ENCODE data around the gene ACSBG1.

Gene ACSBG1

DNA sequence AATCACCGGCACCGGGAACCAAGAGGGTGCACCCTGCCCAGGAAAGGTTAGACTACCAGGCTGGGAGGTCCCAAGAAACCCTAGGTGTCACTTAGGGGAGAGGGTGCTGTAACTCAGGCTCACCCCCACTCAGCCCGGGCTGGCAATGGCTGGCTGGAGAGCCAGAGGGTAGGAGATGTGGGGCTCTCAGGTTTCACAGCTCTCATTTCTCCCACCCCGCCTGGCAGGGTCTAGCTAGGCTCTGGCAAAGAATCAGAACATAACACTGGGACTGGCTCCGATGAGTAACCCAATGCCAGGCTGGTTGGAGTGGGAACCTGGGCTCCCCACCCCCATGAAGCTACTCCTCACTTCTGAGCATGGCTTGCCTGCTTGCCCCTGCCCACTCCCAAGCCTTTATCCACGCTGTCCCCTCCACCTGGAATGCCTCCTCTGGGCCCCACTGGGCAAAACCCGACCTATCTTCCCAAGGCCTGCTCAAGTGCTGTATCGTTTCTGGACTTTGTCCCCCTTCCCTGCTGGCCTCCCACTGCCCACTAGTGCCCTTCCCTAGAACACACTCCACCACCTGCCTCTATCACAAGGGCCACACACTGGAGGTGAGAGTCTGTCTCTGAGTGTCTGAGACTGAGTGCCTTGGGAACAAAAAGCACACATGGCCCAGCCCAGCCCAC is 105.2 kb downstream of the ACSBG1 start:
- DNase-seq = no peak

DNA sequence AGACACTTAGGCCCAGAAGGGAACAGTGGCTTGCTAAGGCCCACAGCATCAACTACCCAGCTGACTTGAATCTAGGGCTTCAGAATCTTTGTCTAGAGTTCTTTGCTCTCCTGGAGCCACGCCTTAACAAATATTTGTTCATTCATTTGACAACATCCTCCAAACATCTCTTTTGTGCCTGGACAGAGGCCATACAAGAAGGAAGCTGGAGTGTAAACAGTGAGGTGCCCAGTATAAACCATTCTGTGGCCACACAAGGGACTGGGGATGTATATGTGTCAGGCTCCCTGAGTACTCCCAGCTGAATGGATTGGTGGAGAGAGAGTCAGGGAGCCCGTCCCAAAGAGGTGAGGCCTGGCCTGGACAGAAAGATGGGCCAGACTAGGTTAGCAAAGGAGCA is 106.5 kb downstream of the ACSBG1 start:
- no peak for DNase-seq

DNA sequence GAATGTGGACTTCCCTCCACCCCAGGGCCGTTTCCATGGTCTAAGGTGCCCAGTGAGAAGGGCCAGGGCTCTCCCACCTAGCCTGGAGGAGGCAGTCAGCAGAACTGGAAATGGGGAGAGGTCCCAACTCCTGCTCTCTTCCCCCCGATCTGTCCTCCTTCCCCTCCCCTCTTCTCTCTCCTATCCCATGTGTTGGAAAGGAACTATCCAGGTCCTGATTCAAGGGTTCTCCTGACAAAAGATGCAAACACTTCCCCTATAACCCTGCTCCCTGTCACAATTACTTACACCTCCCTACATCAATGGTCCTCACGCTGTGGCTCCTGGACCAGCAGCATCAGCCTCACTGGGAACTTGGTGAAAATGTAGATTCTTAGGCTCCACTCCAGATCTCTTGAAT is 109.1 kb downstream of the ACSBG1 start:
- DNase-seq = no peak

DNA sequence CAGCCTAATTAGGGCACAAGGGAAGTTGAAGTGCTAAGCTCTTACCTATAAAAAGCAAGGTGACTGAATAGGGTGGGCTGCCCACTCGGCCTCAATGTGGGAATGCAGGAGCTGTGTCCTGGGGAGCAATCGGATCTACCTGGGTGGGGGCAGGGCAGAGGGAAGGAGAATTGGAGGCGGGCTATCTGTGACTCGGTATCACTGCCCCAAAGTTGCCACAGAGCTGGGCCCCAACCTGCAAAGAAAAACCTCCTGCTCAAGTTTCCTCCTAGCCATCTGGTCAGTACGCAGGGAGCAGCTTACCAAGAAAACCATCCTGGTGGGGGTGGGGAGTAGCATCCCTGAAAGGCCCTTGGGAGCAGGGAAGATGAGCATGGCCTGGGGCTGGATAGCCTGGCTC is 113.8 kb downstream of the ACSBG1 start:
- no peak for DNase-seq
